Stomach (tissue), 4 donors: Measurements from ENCODE around the gene ALKBH8.

Experiments
- POLR2A ChIP-seq, 4 donors: fragments of 450-650 bp; IDR thresholded peaks; one replicate each; pipeline ENCODE4 v1.6.1; 2016; ENCODE audit warnings: antibody characterized with exemption in 4 of 4, control low read depth in 2 of 4, mild to moderate bottlenecking in 1 of 4, moderate library complexity in 1 of 4
- POLR2AphosphoS5 ChIP-seq, 3 donors: sonication (generic); formaldehyde crosslinking; IDR thresholded peaks; one replicate each; pipeline ENCODE4 v1.6.1; 2016; ENCODE audit warnings: antibody characterized with exemption in 3 of 3
- TF ChIP-seq, protein P1 (sequence below), 7 experiments: fragments of 450-650 bp in 4 of 7; fragments of 200-600 bp in 3 of 7; sonication (generic) in 3 of 7; IDR thresholded peaks; one replicate each; pipeline ENCODE4 v1.5.1; 2016 to 2019; ENCODE audit warnings: antibody characterized with exemption in 7 of 7, control low read depth in 2 of 7, mild to moderate bottlenecking in 1 of 7

DNA sequence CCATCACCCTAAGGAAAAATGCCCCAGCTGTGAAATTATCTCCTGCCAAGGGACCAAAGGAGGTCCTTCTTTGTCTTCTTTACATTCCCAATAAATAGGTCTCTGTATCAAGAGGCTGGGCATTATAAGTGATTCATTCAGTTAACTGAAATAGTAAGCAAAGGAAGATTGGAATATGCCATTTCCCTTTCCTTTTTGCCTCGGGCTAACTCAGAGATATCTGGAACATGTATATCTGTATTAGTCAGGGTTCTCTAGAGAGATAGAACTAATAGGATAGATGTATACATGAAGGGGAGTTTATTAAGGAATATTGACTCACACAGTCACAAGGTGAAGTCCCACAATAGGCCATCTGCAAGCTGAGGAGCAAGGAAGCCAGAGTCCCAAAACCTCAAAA is 92.6 kb downstream of the ALKBH8 start:
- TF ChIP-seq, protein P1, sequence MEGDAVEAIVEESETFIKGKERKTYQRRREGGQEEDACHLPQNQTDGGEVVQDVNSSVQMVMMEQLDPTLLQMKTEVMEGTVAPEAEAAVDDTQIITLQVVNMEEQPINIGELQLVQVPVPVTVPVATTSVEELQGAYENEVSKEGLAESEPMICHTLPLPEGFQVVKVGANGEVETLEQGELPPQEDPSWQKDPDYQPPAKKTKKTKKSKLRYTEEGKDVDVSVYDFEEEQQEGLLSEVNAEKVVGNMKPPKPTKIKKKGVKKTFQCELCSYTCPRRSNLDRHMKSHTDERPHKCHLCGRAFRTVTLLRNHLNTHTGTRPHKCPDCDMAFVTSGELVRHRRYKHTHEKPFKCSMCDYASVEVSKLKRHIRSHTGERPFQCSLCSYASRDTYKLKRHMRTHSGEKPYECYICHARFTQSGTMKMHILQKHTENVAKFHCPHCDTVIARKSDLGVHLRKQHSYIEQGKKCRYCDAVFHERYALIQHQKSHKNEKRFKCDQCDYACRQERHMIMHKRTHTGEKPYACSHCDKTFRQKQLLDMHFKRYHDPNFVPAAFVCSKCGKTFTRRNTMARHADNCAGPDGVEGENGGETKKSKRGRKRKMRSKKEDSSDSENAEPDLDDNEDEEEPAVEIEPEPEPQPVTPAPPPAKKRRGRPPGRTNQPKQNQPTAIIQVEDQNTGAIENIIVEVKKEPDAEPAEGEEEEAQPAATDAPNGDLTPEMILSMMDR (IDR thresholded peaks at IDR 0.05): no peak
- TF ChIP-seq POLR2AphosphoS5 (IDR thresholded peaks at IDR 0.05): no peak
- TF ChIP-seq POLR2A (IDR thresholded peaks at IDR 0.05): no peak
